Measurements from ENCODE around the gene ST3GAL4.
"Not testable (repeated sequence)": the region's sequence is repeated elsewhere in the genome, so short reads cannot be mapped to it uniquely, and the experiment has no call there.

Gene ST3GAL4

GRCh38 chr11:126392633-126393013, 37.1 kb downstream of the ST3GAL4 start:
- Histone ChIP-seq H3K36me3 (ENCODE audit: control insufficient read depth in 2 of 2, insufficient read depth in 2 of 2, low read length in 2 of 2) (no peaks in the 10 kb centered on the region), H3K27me3 (ENCODE audit: control insufficient read depth in 1 of 2, insufficient read depth in 2 of 2, low read length in 2 of 2) (no peaks in the 10 kb centered on the region), H3K27ac (ENCODE audit: low read length) (no peak overlapping the region), H3K4me1 (ENCODE audit: control insufficient read depth, insufficient read depth, low read length) (peaks cover 23% of the 10 kb centered on the region), H3K9me3 (ENCODE audit: control insufficient read depth in 2 of 2, low read length in 2 of 2) (no peaks in the 10 kb centered on the region), H3K9ac (ENCODE audit: low read length in 2 of 2) (no peak overlapping the region), H3K4me3 (ENCODE audit: low read length in 2 of 2) (no peak overlapping the region)

GRCh38 chr11:126393143-126393542, 37.7 kb downstream of the ST3GAL4 start:
- Histone ChIP-seq H3K36me3 (ENCODE audit: control insufficient read depth in 2 of 2, insufficient read depth in 2 of 2, low read length in 2 of 2) (no peaks in the 10 kb centered on the region), H3K9ac (ENCODE audit: low read length in 2 of 2) (peak overlapping the region in 1 of 2 donors; percentile 30), H3K4me1 (ENCODE audit: control insufficient read depth, insufficient read depth, low read length) (peaks cover 23% of the 10 kb centered on the region), H3K4me3 (ENCODE audit: low read length in 2 of 2) (no peak overlapping the region), H3K27me3 (ENCODE audit: control insufficient read depth in 1 of 2, insufficient read depth in 2 of 2, low read length in 2 of 2) (no peaks in the 10 kb centered on the region), H3K27ac (ENCODE audit: low read length) (no peak overlapping the region), H3K9me3 (ENCODE audit: control insufficient read depth in 2 of 2, low read length in 2 of 2) (no peaks in the 10 kb centered on the region)

GRCh38 chr11:126394036-126394435, 38.5 kb downstream of the ST3GAL4 start:
- Histone ChIP-seq H3K9me3 (ENCODE audit: control insufficient read depth in 2 of 2, low read length in 2 of 2) (no peaks in the 10 kb centered on the region), H3K4me1 (ENCODE audit: control insufficient read depth, insufficient read depth, low read length) (peaks cover 23% of the 10 kb centered on the region), H3K27me3 (ENCODE audit: control insufficient read depth in 1 of 2, insufficient read depth in 2 of 2, low read length in 2 of 2) (no peaks in the 10 kb centered on the region), H3K36me3 (ENCODE audit: control insufficient read depth in 2 of 2, insufficient read depth in 2 of 2, low read length in 2 of 2) (no peaks in the 10 kb centered on the region), H3K27ac (ENCODE audit: low read length) (no peak overlapping the region), H3K9ac (ENCODE audit: low read length in 2 of 2) (no peak overlapping the region), H3K4me3 (ENCODE audit: low read length in 2 of 2) (no peak overlapping the region)

- H3K9me3 ChIP-seq (ENCODE audit: control insufficient read depth in 2 of 2, low read length in 2 of 2); H3K27me3 ChIP-seq (ENCODE audit: control insufficient read depth in 1 of 2, insufficient read depth in 2 of 2, low read length in 2 of 2); H3K36me3 ChIP-seq (ENCODE audit: control insufficient read depth in 2 of 2, insufficient read depth in 2 of 2, low read length in 2 of 2); H3K9ac ChIP-seq (ENCODE audit: low read length in 2 of 2); H3K27ac ChIP-seq (ENCODE audit: low read length); H3K4me3 ChIP-seq (ENCODE audit: low read length in 2 of 2): not testable (repeated sequence)
- peaks cover 23% of the 10 kb centered on the region for H3K4me1 ChIP-seq (ENCODE audit: control insufficient read depth, insufficient read depth, low read length)
Observed at GRCh38 chr11:126394634-126395072, 39.2 kb downstream of the ST3GAL4 start.

GRCh38 chr11:126395784-126396183, 40.3 kb downstream of the ST3GAL4 start:
- peaks cover 23% of the 10 kb centered on the region for H3K4me1 ChIP-seq (ENCODE audit: control insufficient read depth, insufficient read depth, low read length)
- not testable (repeated sequence) for H3K9ac ChIP-seq (ENCODE audit: low read length in 2 of 2); H3K27me3 ChIP-seq (ENCODE audit: control insufficient read depth in 1 of 2, insufficient read depth in 2 of 2, low read length in 2 of 2); H3K4me3 ChIP-seq (ENCODE audit: low read length in 2 of 2); H3K27ac ChIP-seq (ENCODE audit: low read length); H3K9me3 ChIP-seq (ENCODE audit: control insufficient read depth in 2 of 2, low read length in 2 of 2); H3K36me3 ChIP-seq (ENCODE audit: control insufficient read depth in 2 of 2, insufficient read depth in 2 of 2, low read length in 2 of 2)

GRCh38 chr11:126396266-126396665, 40.8 kb downstream of the ST3GAL4 start:
- not testable (repeated sequence) for H3K27me3 ChIP-seq (ENCODE audit: control insufficient read depth in 1 of 2, insufficient read depth in 2 of 2, low read length in 2 of 2); H3K9ac ChIP-seq (ENCODE audit: low read length in 2 of 2); H3K36me3 ChIP-seq (ENCODE audit: control insufficient read depth in 2 of 2, insufficient read depth in 2 of 2, low read length in 2 of 2); H3K4me3 ChIP-seq (ENCODE audit: low read length in 2 of 2); H3K9me3 ChIP-seq (ENCODE audit: control insufficient read depth in 2 of 2, low read length in 2 of 2); H3K27ac ChIP-seq (ENCODE audit: low read length)
- H3K4me1 ChIP-seq (ENCODE audit: control insufficient read depth, insufficient read depth, low read length) = peaks cover 22% of the 10 kb centered on the region

GRCh38 chr11:126396965-126397364, 41.5 kb downstream of the ST3GAL4 start:
- H3K27ac ChIP-seq (ENCODE audit: low read length) = no peak overlapping the region
- no peak overlapping the region for H3K9ac ChIP-seq (ENCODE audit: low read length in 2 of 2)
- no peaks in the 10 kb centered on the region for H3K36me3 ChIP-seq (ENCODE audit: control insufficient read depth in 2 of 2, insufficient read depth in 2 of 2, low read length in 2 of 2)
- H3K4me3 ChIP-seq (ENCODE audit: low read length in 2 of 2) = no peak overlapping the region
- H3K4me1 ChIP-seq (ENCODE audit: control insufficient read depth, insufficient read depth, low read length) = peaks cover 15% of the 10 kb centered on the region
- no peaks in the 10 kb centered on the region for H3K27me3 ChIP-seq (ENCODE audit: control insufficient read depth in 1 of 2, insufficient read depth in 2 of 2, low read length in 2 of 2)
- no peaks in the 10 kb centered on the region for H3K9me3 ChIP-seq (ENCODE audit: control insufficient read depth in 2 of 2, low read length in 2 of 2)

- no peak overlapping the region for H3K4me3 ChIP-seq (ENCODE audit: low read length in 2 of 2)
- H3K27me3 ChIP-seq (ENCODE audit: control insufficient read depth in 1 of 2, insufficient read depth in 2 of 2, low read length in 2 of 2) = no peaks in the 10 kb centered on the region
- H3K9ac ChIP-seq (ENCODE audit: low read length in 2 of 2) = no peak overlapping the region
- H3K4me1 ChIP-seq (ENCODE audit: control insufficient read depth, insufficient read depth, low read length) = peaks cover 4% of the 10 kb centered on the region
- no peaks in the 10 kb centered on the region for H3K36me3 ChIP-seq (ENCODE audit: control insufficient read depth in 2 of 2, insufficient read depth in 2 of 2, low read length in 2 of 2)
- H3K27ac ChIP-seq (ENCODE audit: low read length) = no peak overlapping the region
- H3K9me3 ChIP-seq (ENCODE audit: control insufficient read depth in 2 of 2, low read length in 2 of 2) = no peaks in the 10 kb centered on the region
Observed at GRCh38 chr11:126398296-126398695, 42.8 kb downstream of the ST3GAL4 start.

GRCh38 chr11:126398721-126399120, 43.2 kb downstream of the ST3GAL4 start:
- Histone ChIP-seq H3K36me3 (ENCODE audit: control insufficient read depth in 2 of 2, insufficient read depth in 2 of 2, low read length in 2 of 2) (no peaks in the 10 kb centered on the region), H3K27ac (ENCODE audit: low read length) (no peak overlapping the region), H3K27me3 (ENCODE audit: control insufficient read depth in 1 of 2, insufficient read depth in 2 of 2, low read length in 2 of 2) (no peaks in the 10 kb centered on the region), H3K9ac (ENCODE audit: low read length in 2 of 2) (no peak overlapping the region), H3K4me1 (ENCODE audit: control insufficient read depth, insufficient read depth, low read length) (peaks cover 4% of the 10 kb centered on the region), H3K9me3 (ENCODE audit: control insufficient read depth in 2 of 2, low read length in 2 of 2) (no peaks in the 10 kb centered on the region), H3K4me3 (ENCODE audit: low read length in 2 of 2) (no peak overlapping the region)

- no peaks in the 10 kb centered on the region for H3K36me3 ChIP-seq (ENCODE audit: control insufficient read depth in 2 of 2, insufficient read depth in 2 of 2, low read length in 2 of 2)
- H3K27me3 ChIP-seq (ENCODE audit: control insufficient read depth in 1 of 2, insufficient read depth in 2 of 2, low read length in 2 of 2) = no peaks in the 10 kb centered on the region
- H3K4me3 ChIP-seq (ENCODE audit: low read length in 2 of 2) = no peak overlapping the region
- no peaks in the 10 kb centered on the region for H3K4me1 ChIP-seq (ENCODE audit: control insufficient read depth, insufficient read depth, low read length)
- H3K27ac ChIP-seq (ENCODE audit: low read length) = no peak overlapping the region
- H3K9ac ChIP-seq (ENCODE audit: low read length in 2 of 2) = no peak overlapping the region
- no peaks in the 10 kb centered on the region for H3K9me3 ChIP-seq (ENCODE audit: control insufficient read depth in 2 of 2, low read length in 2 of 2)
Observed at GRCh38 chr11:126400019-126400418, 44.5 kb downstream of the ST3GAL4 start.

- no peaks in the 10 kb centered on the region for H3K36me3 ChIP-seq (ENCODE audit: control insufficient read depth in 2 of 2, insufficient read depth in 2 of 2, low read length in 2 of 2)
- no peak overlapping the region for H3K27ac ChIP-seq (ENCODE audit: low read length)
- H3K4me3 ChIP-seq (ENCODE audit: low read length in 2 of 2) = no peak overlapping the region
- no peaks in the 10 kb centered on the region for H3K4me1 ChIP-seq (ENCODE audit: control insufficient read depth, insufficient read depth, low read length)
- H3K9ac ChIP-seq (ENCODE audit: low read length in 2 of 2) = no peak overlapping the region
- no peaks in the 10 kb centered on the region for H3K27me3 ChIP-seq (ENCODE audit: control insufficient read depth in 1 of 2, insufficient read depth in 2 of 2, low read length in 2 of 2)
- H3K9me3 ChIP-seq (ENCODE audit: control insufficient read depth in 2 of 2, low read length in 2 of 2) = no peaks in the 10 kb centered on the region
Observed at GRCh38 chr11:126400479-126400878, 45.0 kb downstream of the ST3GAL4 start.
